NCI-H510A (cell line): ENCODE measurements around the gene TMEM72.

Experiments
- DNase-seq: peaks from one replicate; lab custom pipeline; 2025; lab: John Stamatoyannopoulos, UW

The TMEM72 gene

DNA sequence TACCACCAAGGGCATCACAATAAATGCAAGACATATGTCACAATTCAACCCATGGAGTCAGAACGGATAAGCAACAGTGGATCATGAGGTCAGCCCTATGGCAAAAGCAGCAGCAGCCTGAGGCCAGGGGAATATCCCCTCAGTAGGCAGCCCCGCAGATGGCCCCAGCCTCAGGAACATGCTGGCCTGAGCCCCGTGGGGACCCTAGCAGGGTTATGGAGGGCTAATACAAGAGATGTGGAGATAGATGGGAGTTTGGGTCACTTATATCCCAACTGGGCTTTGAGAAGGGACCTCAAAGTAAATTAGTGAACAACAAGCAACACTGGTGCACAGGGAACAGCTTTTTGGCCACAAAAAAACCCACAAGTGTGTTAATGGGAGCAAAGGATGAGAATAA lies 9.1 kb downstream of the TMEM72 start:
- DNase-seq, result no peak

DNA sequence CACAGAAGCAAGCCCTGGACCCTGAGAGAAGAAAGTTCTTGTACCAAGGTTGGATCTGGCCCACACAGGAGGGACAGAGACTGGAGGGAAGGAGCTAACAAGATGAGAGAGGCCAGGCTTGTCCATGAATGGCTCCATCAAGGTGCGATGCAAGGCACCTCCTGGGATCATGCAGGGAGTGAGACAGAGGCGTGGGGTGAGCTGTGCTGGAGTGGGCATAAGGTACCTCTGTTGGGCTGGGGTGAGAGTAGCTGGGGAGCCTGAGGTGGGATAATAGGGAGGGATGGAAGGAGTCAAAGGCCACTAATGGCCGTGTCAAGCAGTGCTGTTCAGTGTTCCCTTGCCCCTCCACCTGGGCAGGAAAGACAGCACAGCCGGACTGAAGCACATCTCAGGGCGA lies 9.9 kb downstream of the TMEM72 start:
- no peak for DNase-seq

DNA sequence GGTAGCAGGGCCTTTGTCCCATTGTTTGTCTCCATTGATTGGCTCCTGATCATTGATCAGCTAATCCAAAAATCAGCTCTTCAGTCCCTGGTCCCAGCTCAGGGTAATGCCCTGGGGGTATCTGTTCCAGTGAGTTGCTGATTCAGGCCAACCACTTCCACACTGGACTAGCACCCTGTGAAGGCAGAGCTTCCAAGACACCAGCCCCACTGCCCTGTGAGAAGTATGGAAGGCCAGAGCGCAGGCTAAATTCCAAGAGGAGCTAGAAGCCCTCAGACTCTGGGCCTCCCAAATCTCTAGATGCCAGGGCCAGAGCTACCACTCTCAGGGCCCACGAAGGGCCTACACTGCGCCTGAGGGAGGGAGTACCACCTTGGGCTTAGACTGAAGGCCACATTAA lies 10.4 kb downstream of the TMEM72 start:
- DNase-seq, result no peak

DNA sequence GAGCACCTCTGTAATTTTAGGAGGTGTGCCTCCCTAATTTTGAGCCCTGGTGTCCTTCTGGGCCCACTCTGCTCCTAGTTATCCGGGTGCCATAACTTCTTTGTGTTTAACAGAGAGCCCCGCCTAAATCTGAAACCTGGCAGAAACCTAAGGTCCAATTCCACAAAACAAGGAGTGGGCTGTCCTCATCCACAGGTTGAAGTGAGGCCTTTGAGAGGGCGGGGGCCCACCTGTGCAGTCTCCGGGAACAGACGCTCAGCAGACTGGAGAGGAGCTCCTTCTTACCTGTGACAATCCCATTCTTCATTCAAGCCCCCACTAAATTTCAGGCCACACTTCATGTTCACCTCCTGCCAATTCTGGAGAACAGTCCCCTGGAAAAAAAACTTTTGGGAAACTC lies 10.9 kb downstream of the TMEM72 start:
- no peak for DNase-seq

DNA sequence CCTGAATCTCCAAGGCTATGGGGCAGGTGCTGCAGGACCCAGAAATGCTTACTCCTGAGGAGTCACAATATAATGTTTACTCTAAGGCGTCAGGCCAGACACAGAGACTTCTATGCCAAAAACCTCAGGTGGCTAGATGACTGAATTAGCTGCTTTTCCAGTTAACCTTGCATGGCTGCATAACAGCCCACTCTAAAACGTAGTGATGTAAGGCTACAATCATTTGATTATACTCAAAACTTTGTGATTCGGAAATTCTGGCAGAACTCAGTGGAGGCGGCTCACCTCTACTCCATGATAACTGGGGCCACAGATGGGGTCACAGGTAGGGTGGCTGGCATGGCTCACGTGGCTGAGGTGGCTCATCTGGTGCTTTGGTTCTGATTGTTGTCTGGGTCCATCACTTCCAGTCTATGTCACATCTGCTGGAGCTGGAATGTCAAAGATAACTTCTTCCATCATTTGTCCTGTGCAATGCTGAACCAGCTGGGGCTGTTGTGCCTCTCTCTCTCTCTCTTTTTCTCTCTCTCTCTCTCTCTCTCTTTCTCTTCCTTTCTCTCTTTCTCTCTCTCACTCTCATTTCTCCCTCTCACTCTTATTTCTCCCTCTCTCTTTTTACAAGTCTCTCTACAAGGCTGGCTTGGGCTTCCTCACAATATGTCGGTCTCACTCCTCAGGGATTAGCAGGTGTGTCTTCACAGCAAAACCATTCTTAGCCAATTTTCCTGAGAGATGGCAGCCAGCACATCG lies 11.8 kb downstream of the TMEM72 start:
- no peak for DNase-seq

DNA sequence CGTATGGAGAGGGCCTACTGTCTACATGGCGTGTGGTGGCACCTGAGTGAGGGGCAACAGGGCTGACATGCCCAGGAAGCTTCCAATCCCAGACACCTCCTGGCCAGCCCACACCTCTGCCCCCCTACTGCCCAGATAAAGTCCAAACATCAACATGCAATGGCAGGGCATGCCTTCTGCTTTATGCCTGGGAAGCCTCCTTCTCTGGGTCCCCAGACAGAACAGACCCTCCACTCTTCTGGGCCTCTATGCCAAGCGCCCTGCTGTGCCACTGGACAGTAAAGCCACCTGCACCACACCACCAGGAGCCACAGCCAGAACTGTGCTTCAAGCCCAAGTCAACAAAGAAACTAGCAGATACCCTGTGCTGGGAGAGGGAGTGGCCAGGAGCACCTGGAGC lies 12.5 kb downstream of the TMEM72 start:
- DNase-seq, result no peak

DNA sequence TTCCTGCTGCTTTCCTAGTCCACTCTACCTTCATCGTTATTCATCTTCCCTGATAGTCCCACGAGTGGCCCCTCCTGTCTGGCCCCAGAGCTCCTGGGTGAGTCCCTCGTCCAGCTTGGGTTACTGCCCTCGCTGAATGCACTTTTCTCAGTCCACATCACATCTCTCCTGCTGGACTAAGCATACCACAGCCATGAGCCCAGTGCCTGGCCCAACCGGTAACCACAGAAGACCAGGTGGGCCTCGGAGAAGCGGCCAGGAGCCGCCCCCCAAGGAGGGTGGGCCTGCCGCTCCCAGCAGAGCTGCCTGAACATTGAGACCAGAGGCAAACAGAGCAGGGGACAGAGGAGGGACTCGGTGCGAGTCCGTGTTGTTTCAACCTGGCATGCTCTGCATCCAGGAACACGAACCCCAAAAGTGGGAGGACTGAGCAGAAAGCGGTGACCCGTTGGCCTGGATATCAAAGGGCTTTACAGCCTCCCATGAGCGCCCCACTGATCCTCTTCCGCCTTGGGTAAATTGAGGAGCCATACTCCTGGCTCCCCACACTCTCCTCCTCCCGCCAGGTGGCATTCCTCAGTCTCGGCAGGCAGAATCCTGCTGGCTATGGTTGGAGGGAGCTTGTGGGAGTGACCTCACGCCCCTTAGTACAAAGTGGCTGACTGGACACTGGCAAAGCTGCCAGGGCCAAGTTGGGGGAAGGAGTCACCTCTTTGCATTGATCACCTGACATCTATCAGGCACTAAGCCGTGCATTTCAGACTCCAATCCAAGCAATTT lies 13.3 kb downstream of the TMEM72 start:
- no peak for DNase-seq

DNA sequence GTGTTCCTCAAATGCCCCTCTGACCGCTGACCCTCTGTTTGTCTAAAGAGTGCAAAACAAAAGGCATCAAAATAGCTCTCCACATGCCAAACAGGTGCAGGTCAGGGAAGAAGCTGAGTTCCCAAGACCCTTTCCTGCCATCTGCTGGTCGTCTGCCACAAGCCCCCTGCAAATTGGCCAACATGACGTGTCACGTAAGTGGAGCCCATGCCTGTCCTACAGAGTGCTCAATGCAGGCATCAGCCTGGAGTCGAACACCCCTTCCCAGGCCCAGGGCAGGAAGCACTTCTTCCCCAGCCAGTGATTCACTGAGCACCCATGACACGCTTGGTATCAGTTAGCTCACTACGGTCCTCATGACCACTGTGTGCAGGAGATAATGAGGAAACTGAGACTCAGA lies 14.1 kb downstream of the TMEM72 start:
- DNase-seq, result no peak

DNA sequence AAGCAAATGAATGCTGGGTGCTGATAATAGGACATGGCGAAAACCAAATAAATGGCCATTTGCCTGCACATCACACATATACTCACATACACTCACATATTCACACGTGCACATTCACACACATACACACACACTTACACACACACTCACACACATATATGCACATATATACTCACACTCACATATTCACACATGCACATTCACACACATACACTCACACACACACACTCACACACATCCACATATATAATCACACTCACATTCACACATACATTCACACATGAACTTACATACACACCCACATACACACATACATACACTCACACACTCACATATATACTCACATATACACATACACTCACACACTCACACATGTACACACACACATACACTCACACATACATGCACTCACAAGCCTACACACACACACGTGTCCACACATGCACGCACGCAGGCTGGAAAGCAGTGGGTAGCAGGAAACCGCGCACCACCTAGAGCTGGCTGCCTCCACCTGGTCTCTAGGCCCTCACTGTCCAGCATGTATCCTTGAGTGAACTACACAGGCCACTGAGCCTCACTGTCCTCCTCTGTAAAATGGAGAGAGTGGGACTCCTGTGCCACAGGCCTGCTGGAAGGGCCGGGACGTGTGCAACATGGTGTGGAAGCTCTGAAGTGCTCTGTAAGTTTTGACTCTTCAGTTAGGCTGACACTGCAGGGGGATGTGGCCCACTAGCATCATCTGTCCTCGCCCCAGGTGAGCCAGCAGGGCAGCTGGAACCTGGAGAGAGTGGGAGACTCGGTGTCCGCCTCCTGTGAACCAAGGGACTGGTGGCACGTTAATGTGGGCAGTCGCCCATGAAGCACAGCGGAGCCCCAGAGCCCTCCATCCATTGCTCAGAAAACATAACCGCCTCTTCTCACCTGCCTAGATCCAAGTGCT lies 14.9 kb downstream of the TMEM72 start:
- DNase-seq, result no peak

DNA sequence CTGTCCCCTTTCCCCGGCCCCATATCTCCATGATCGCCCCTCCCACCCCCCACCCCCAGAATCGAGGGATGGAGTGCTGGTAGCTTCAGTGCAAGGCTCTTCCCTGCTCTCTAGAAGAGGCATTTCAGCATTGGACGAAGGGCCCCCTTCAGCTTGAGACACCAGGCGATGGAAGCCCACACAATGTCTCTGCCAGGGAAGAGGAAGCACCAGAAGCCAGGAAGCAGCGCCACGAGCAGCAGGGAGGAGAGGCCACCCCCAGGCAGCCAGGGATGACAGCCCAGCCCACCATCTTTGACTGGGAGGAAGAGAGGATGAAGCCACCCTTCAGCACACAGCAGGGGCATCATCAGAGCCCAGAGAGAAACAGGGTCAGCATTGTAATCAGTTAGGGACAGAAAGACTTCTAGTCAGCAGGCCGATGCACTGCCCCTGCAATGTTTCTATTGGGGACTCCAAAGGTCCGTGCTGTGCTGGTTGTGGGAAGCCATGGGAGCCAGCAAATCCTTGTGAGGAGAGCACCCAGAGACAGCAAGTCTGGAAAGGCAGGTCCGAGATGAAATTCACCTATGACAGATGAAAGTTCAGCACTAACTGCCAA lies 15.7 kb downstream of the TMEM72 start:
- no peak for DNase-seq

DNA sequence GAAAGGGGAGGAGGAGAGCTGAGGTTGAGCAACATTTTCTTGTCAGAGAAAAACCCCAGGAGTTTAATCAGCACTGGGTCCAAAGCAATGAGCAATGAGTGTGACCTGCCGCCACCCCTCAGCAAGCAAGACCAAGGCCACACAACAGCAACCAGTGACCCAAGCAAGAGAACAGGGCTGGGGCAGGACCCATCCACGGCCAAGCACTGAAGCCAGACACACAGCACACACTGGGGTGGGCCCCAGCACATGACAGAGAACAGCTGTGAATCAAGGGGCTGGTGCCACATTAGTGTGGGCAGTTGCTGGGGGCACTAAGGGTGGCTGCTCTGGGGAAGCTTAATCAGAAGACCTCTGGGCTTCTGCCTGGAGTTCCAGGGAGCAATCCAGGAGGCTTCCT lies 16.2 kb downstream of the TMEM72 start:
- no peak for DNase-seq

DNA sequence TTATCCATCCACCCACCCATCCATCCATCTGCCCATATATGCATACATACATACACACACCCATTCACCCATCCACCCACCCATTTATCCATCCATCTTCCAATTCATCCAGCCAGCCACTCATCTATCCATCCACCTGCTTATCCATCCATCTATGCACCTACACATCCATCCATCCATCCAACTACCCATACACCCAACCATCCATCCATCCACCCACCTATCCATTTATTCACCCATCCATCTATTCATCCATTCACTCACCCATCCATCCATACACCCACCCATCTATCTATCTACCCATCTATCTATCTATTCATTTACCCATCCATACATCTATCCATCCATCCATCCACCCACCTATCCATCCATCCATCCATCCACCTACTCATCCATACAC lies 17.3 kb downstream of the TMEM72 start:
- DNase-seq, result no peak

DNA sequence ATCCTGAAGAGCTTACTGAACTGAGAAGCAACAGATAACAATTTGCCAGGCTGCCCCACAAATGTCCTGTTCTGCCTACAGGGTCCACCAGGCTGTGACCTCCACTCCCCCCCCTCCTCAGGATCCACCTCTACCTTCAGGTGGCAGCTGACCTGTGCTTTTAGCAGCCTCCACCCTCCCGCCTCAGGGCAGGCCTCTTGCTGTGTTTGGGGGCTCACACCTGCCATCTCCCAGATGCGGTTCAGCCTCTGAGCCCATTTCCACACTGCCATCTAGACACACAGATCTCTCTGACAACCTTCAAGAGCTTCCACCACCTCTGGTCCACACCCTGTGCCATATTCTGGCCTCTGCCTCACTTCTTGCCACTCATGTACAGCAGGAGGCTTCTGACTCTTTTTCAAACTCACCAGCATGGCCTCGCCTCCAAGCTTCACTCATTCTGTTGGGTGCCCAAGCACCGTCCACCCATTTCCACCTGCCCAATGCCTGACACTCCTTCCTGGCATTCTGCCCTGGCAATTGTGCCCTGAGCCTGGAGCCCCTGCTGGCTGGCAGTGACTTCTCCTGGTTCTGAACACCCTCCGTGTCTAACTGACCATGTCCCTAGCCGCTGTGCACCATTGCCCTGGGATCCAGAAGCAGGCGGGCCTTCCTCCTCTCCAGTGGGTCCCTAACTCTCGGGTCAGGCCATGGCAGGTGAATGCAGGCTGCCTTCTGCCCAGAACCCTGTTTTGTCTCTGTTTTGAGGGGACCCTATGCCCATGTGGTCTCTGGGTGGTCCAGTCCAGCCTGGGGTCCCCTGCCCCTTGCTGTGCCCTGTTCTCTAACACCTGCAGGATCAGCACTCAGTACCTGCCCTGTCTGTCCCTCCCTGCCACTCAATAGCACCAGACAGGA lies 18.5 kb downstream of the TMEM72 start:
- no peak for DNase-seq

DNA sequence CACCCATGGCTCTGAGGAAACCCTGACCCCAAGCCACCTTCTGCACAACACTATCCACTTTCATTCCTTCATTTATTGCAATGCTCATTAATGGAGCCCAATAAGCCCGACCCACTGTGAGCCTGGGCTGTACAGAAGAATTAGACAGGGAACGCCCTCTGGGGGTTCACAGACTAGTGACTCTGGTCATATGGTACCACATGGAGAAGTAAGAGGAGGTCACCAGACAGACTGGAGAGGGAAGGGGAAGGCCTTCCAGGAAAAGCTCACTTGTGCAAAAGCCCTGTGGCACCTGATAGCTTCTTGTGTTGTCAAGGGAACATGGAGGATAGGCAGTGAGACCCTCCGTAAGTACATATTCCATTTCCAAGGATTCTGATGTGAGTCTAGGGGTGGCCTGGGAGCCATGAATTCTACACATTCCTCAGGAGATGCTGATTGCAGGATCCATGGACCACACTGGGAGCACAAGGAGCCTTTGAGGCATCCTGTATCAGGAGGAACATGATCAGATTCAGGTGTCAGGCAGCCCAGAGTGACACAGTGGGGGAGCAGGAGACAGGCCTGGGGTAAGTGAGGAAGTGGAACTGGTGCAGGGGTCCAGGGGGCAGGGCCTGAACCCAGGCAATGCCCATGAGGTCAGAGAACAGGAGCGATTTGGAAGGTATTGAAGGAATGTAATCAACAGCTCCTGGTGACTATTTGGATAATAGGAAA lies 19.9 kb downstream of the TMEM72 start:
- no peak for DNase-seq

DNA sequence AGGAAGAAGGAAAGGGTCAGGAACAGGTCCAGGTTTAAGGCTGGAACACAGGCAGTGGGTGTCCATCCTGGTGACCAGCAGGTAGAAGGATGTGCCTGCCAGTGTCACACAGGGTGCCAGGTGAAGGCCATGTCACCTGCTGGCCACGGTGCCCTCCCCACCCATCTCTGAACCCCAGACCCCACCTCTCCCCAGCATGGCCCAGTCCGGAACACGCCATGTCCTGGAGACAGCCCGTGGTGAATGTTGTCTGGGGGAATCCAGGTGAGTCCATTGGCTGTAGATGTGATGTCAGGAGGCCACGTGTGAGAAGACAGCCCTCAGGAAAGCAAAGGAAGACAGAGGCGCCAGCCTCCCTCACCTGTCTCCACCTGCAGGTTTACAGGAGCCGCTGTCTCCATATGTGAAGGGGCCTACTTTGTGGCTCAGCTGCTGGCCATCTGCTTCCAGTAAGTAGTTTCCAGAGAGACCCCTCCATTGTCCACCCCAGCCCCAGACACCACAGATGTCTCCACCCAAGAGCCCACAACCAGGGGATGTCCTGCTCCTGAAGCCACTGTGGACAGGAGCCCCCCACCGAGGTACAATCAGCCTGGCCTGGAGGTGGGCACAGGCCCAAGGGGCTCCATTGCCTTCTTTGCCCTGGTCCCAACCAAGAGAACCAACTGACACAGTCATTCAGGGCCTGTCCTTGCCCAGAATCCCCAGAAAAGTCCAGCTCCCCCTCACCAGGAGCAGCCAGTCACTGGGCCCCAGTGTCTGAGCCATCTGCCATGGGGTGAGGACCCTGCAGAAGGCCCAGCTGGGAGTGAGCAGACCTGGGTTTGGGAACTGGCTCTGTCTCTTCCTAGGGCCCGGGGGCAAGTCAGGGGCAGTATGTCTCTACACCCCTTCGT lies 20.7 kb downstream of the TMEM72 start:
- DNase-seq, result no peak

DNA sequence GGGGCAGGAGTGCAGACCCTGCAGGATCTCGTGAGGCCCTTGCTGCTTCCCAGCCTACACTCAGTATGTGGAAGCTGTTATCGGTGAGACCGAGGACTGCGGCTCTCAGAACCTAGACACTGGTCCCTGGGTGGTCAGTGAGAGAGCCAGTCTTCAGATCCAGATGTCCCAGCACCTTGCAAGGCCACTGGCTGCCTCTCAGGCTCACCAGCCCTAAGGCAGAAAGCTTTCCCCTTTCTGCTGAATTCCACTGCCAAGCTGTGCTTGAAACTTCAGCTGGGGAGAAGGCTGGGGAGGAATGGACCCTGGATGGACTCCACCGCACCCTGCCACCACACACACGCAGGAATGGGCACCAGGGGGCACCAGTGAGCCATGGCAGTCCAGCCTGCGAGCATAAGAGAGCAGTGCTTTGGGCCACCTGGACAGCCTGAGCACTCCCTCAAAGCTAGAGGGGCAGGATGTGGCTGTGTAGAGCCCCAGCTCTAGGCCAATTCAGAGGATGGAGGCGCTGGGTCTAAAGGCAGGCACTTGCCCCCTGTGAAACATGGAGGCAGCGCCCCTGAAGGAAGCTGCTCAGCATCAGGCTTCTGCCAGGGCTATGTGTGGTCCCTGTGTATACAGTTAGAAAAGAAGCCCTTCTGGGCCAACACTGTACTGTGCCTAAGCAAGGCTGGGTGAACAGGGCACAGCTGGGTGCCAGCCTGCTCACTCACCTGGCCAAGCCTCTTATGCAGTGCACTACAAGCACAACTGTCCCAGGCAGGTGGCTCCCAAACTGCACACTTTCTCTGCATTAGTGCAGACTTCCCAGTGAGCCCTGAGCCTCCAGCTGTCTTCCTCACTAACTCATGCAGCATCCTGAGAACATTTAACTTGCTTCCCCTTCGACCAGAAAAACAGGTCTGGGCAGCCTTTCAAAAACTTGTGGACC lies 21.6 kb downstream of the TMEM72 start:
- DNase-seq, result no peak

DNA sequence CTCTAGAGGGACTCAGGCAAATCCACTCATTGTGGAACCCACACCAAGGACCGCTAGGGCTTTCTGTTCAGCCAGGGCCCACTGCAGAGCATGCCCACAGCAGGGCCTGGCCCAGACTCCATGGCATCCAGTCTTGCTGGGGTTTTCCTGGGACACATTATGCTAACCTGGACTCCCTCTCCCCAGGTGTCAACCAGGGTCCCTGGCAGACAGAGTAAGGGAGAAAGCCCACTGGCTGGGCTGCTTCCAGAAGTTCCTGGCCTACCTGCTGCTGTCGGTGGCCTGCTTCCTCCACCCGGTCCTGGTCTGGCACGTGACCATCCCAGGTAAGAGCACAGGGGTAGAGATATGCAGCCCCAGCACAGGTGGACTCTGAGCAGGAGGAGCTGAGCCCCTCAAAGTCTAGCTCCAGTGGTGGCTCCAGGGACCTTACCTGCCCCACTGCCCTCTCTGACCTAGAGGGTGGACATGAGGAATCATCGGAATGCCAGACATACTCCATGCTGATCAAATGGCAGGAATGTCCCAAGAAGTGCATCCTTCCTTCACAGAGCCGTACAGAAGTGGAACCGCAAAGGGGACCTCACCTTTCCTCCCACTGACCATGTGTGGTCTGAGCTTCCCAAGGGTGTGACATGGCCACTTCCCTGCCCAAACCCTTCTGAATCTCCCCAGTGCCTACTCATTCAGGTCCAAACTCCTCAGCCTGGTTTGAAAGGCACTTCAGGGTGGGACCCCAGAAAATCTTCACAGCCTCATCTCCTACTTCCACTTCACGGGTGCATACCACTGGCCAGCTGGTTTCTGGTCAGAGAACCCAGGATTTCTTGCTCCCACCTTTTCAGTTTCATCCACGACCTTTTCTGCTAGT lies 22.5 kb downstream of the TMEM72 start:
- no peak for DNase-seq
